HEK293 (cell line): ENCODE measurements around the gene NAV2.

Source experiments
- CTCF ChIA-PET: fragments of 350-600 bp; formaldehyde crosslinking; extraction: SDS; loops from one replicate; lab custom pipeline; 2021; ENCODE audit warnings: antibody characterized with exemption; lab: Yijun Ruan, JAX
- POLR2A ChIA-PET: fragments of 300-600 bp; formaldehyde crosslinking; extraction: SDS; loops from one replicate; lab custom pipeline; 2020; ENCODE audit warnings: antibody characterized with exemption, inconsistent platforms; lab: Yijun Ruan, JAX
- H3K27ac ChIP-seq: fragments of 200-500 bp; sonication (Bioruptor generic); 2 replicates; pipeline ENCODE4 v1.5.1; 2014; ENCODE audit warnings: low read depth, low read length, control low read depth, inconsistent platforms; ENCODE audit errors: extremely low read depth
- H3K36me3 ChIP-seq, 2 experiments: fragments of 200-500 bp in 1 of 2; sonication (Bioruptor generic) in 1 of 2; 1 replicate in 1 of 2; 2 replicates in 1 of 2; pipeline ENCODE4 v1.5.1; 2014 to 2017; ENCODE audit warnings: inconsistent platforms in 2 of 2, low read length in 2 of 2; ENCODE audit not compliant: control insufficient read depth in 2 of 2, insufficient read depth in 1 of 2
- H3K4me1 ChIP-seq: fragments of 200-500 bp; sonication (Bioruptor generic); 2 replicates; pipeline ENCODE4 v1.5.1; 2014; ENCODE audit warnings: mild to moderate bottlenecking, low read length, inconsistent platforms; ENCODE audit not compliant: control insufficient read depth, insufficient read depth
- H3K4me3 ChIP-seq: 2 replicates; pipeline ENCODE4 v1.5.1; 2011; ENCODE audit warnings: low read depth, mild to moderate bottlenecking, control low read depth, low read length, moderate library complexity
- H3K9me3 ChIP-seq: fragments of 200-500 bp; sonication (Bioruptor generic); 2 replicates; pipeline ENCODE4 v1.5.1; 2014; ENCODE audit warnings: low read depth, low read length, inconsistent platforms; ENCODE audit not compliant: control insufficient read depth, insufficient read depth
- GLIS1 ChIP-seq: fragments of 450-650 bp; formaldehyde crosslinking; IDR thresholded peaks from 2 replicates; pipeline ENCODE4 v1.5.1; 2016; ENCODE audit warnings: missing biosample characterization, missing genetic modification characterization
- HOXA7 ChIP-seq: sonication (generic); formaldehyde crosslinking; IDR thresholded peaks from 2 replicates; pipeline ENCODE4 v1.8.1; 2022; ENCODE audit warnings: missing genetic modification reagents, borderline replicate concordance
- OSR2 ChIP-seq: fragments of 450-650 bp; formaldehyde crosslinking; IDR thresholded peaks from 2 replicates; pipeline ENCODE4 v1.5.1; 2016; ENCODE audit warnings: missing biosample characterization, missing genetic modification characterization
- SALL2 ChIP-seq: fragments of 450-650 bp; formaldehyde crosslinking; IDR thresholded peaks from 2 replicates; pipeline ENCODE4 v1.5.0; 2017; ENCODE audit warnings: missing biosample characterization, mild to moderate bottlenecking, missing genetic modification characterization, borderline replicate concordance
- ZFP37 ChIP-seq: fragments of 450-650 bp; formaldehyde crosslinking; IDR thresholded peaks from 2 replicates; pipeline ENCODE4 v1.5.1; 2016; ENCODE audit warnings: missing biosample characterization, missing genetic modification characterization
- ZNF121 ChIP-seq: fragments of 450-650 bp; formaldehyde crosslinking; IDR thresholded peaks from 2 replicates; pipeline ENCODE4 v1.5.1; 2016; ENCODE audit warnings: missing biosample characterization, missing genetic modification characterization
- ZNF211 ChIP-seq: fragments of 450-650 bp; formaldehyde crosslinking; IDR thresholded peaks from 2 replicates; pipeline ENCODE4 v1.5.1; 2016; ENCODE audit warnings: low read depth, missing biosample characterization, missing genetic modification characterization
- ZNF274 ChIP-seq, 2 experiments: fragments of 200-500 bp in 1 of 2; fragments of 450-650 bp in 1 of 2; sonication (Bioruptor generic) in 1 of 2; formaldehyde crosslinking in 1 of 2; IDR thresholded peaks; 2 replicates each; pipeline versions ENCODE4 v1.5.1 to v1.6.1; 2014 to 2016; ENCODE audit warnings: borderline replicate concordance in 1 of 2, inconsistent platforms in 1 of 2, low read length in 1 of 2, missing biosample characterization in 1 of 2, missing genetic modification characterization in 1 of 2
- ZNF37A ChIP-seq: fragments of 450-650 bp; IDR thresholded peaks from 2 replicates; pipeline ENCODE4 v1.5.1; 2018; ENCODE audit warnings: missing biosample characterization, missing genetic modification characterization
- ZNF510 ChIP-seq: fragments of 450-650 bp; formaldehyde crosslinking; IDR thresholded peaks from 2 replicates; pipeline ENCODE4 v1.5.1; 2018; ENCODE audit warnings: mild to moderate bottlenecking, missing genetic modification characterization, missing biosample characterization; ENCODE audit not compliant: insufficient replicate concordance
- ZNF514 ChIP-seq: fragments of 450-650 bp; formaldehyde crosslinking; IDR thresholded peaks from 2 replicates; pipeline ENCODE4 v1.5.1; 2016; ENCODE audit warnings: missing biosample characterization, missing genetic modification characterization
- ZNF624 ChIP-seq: fragments of 450-650 bp; formaldehyde crosslinking; IDR thresholded peaks from 2 replicates; pipeline ENCODE4 v1.5.1; 2017; ENCODE audit warnings: missing biosample characterization, missing genetic modification characterization
- ZNF626 ChIP-seq: fragments of 450-650 bp; sonication (Bioruptor Pico); formaldehyde crosslinking; IDR thresholded peaks from 2 replicates; pipeline ENCODE4 v1.5.1; 2018; ENCODE audit warnings: missing biosample characterization, missing genetic modification characterization, inconsistent platforms
- ZNF76 ChIP-seq: fragments of 450-650 bp; formaldehyde crosslinking; IDR thresholded peaks from 2 replicates; pipeline ENCODE4; 2016; ENCODE audit warnings: low read depth, missing biosample characterization, missing genetic modification characterization, borderline replicate concordance
- ZSCAN30 ChIP-seq: fragments of 450-650 bp; IDR thresholded peaks from 2 replicates; pipeline ENCODE4 v1.5.1; 2018; ENCODE audit warnings: missing biosample characterization, mild to moderate bottlenecking, missing genetic modification characterization, moderate library complexity
- TF ChIP-seq, protein P1 (sequence below): fragments of 450-650 bp; formaldehyde crosslinking; IDR thresholded peaks from 2 replicates; pipeline ENCODE4 v1.5.1; 2016; ENCODE audit warnings: missing biosample characterization, missing genetic modification characterization, low read depth
- TF ChIP-seq, protein P2 (sequence below): fragments of 450-650 bp; formaldehyde crosslinking; IDR thresholded peaks from 2 replicates; pipeline ENCODE4 v1.5.1; 2017; ENCODE audit warnings: missing biosample characterization, missing genetic modification characterization
- TF ChIP-seq, protein P3 (sequence below): fragments of 450-650 bp; formaldehyde crosslinking; IDR thresholded peaks from 2 replicates; pipeline ENCODE4 v1.5.1; 2016; ENCODE audit warnings: missing biosample characterization, missing genetic modification characterization
- TF ChIP-seq, protein P4 (sequence below): fragments of 450-650 bp; formaldehyde crosslinking; IDR thresholded peaks from 2 replicates; pipeline ENCODE4 v1.5.1; 2016; ENCODE audit warnings: missing biosample characterization, missing genetic modification characterization, borderline replicate concordance
- TF ChIP-seq, protein P5 (sequence below): fragments of 450-650 bp; formaldehyde crosslinking; conservative IDR thresholded peaks from 2 replicates; pipeline ENCODE4 v1.5.1; 2016; ENCODE audit warnings: low read depth, missing biosample characterization, missing genetic modification characterization

Gene NAV2

DNA sequence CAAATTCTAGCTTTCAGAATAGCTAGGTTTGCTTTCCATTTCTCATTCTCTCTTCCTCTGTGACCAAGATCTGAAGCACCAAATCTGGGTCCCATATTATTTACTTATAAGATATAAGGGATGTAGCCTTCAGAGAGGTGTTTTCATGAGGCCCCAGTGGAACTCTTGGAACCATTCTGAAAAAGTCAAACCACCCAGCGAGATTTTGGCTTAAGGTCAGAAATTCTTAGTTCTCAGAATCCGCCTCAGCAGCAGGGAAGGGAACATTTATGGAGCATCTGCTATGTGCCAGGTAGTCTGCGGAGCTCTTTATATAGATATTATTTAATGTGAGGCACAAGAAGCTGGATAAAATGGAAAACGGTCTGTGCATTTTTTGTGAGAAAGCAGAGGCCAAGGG is 6.3 kb downstream of the NAV2 start:
- Histone ChIP-seq H3K9me3 (no peaks in the 10 kb centered on the region), H3K27ac (no peak overlapping the region), H3K36me3 (no peaks in the 10 kb centered on the region)
- TF ChIP-seq HOXA7 (CRISPR knock-in tag), result no peak
- TF ChIP-seq GLIS1 (tag by site-specific recombination), result no peak
- TF ChIP-seq, protein P1, sequence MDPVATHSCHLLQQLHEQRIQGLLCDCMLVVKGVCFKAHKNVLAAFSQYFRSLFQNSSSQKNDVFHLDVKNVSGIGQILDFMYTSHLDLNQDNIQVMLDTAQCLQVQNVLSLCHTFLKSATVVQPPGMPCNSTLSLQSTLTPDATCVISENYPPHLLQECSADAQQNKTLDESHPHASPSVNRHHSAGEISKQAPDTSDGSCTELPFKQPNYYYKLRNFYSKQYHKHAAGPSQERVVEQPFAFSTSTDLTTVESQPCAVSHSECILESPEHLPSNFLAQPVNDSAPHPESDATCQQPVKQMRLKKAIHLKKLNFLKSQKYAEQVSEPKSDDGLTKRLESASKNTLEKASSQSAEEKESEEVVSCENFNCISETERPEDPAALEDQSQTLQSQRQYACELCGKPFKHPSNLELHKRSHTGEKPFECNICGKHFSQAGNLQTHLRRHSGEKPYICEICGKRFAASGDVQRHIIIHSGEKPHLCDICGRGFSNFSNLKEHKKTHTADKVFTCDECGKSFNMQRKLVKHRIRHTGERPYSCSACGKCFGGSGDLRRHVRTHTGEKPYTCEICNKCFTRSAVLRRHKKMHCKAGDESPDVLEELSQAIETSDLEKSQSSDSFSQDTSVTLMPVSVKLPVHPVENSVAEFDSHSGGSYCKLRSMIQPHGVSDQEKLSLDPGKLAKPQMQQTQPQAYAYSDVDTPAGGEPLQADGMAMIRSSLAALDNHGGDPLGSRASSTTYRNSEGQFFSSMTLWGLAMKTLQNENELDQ, result no peak
- TF ChIP-seq, protein P2, sequence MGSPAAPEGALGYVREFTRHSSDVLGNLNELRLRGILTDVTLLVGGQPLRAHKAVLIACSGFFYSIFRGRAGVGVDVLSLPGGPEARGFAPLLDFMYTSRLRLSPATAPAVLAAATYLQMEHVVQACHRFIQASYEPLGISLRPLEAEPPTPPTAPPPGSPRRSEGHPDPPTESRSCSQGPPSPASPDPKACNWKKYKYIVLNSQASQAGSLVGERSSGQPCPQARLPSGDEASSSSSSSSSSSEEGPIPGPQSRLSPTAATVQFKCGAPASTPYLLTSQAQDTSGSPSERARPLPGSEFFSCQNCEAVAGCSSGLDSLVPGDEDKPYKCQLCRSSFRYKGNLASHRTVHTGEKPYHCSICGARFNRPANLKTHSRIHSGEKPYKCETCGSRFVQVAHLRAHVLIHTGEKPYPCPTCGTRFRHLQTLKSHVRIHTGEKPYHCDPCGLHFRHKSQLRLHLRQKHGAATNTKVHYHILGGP, result no peak
- no peak for TF ChIP-seq ZNF76 (tag by site-specific recombination)
- TF ChIP-seq SALL2, result no peak
- TF ChIP-seq, protein P3, sequence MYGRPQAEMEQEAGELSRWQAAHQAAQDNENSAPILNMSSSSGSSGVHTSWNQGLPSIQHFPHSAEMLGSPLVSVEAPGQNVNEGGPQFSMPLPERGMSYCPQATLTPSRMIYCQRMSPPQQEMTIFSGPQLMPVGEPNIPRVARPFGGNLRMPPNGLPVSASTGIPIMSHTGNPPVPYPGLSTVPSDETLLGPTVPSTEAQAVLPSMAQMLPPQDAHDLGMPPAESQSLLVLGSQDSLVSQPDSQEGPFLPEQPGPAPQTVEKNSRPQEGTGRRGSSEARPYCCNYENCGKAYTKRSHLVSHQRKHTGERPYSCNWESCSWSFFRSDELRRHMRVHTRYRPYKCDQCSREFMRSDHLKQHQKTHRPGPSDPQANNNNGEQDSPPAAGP (tag by site-specific recombination), result no peak
- TF ChIP-seq ZNF626, result no peak
- no peak for TF ChIP-seq ZNF121 (tag by site-specific recombination)
- TF ChIP-seq, protein P4, sequence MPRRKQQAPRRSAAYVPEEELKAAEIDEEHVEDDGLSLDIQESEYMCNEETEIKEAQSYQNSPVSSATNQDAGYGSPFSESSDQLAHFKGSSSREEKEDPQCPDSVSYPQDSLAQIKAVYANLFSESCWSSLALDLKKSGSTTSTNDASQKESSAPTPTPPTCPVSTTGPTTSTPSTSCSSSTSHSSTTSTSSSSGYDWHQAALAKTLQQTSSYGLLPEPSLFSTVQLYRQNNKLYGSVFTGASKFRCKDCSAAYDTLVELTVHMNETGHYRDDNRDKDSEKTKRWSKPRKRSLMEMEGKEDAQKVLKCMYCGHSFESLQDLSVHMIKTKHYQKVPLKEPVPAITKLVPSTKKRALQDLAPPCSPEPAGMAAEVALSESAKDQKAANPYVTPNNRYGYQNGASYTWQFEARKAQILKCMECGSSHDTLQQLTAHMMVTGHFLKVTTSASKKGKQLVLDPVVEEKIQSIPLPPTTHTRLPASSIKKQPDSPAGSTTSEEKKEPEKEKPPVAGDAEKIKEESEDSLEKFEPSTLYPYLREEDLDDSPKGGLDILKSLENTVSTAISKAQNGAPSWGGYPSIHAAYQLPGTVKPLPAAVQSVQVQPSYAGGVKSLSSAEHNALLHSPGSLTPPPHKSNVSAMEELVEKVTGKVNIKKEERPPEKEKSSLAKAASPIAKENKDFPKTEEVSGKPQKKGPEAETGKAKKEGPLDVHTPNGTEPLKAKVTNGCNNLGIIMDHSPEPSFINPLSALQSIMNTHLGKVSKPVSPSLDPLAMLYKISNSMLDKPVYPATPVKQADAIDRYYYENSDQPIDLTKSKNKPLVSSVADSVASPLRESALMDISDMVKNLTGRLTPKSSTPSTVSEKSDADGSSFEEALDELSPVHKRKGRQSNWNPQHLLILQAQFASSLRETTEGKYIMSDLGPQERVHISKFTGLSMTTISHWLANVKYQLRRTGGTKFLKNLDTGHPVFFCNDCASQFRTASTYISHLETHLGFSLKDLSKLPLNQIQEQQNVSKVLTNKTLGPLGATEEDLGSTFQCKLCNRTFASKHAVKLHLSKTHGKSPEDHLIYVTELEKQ (tag by site-specific recombination), result no peak
- TF ChIP-seq, all 188 proteins: peak for 0
- CTCF ChIA-PET, result interaction anchor here (0.6 to 1.7 kb wide), 4 partner anchors 14 to 91 kb away, joined by 3 to 7 read pairs (median 4); no protein-coding TSS in a partner anchor
- Histone ChIP-seq H3K4me1 (no peaks in the 10 kb centered on the region), H3K4me3 (no peak overlapping the region)
- POLR2A ChIA-PET, result no interaction called here

DNA sequence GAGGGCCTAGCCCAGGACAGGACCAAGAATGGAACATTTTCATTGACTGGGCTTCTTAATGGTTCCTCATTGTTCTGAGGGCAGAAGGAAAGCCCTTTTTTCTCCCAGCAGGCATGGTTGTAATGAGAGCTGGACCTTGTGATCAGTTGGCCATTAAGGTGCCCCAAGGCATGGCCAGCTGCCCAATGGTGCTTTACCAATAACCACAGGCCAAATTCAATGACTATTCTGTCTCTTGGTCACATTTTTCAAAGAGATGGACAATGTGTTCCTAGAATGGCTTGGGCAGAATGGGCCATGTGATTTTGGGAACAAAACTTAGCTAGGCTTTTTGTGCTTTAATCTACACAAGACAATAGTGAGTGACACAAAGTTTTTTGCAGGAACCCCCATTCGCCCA is 7.3 kb downstream of the NAV2 start:
- ChIA-PET CTCF (interaction anchor here (0.6 to 1.7 kb wide), 6 partner anchors 9 to 184 kb away, joined by 3 to 7 read pairs (median 4); no protein-coding TSS in a partner anchor), POLR2A (no interaction called here)
- Histone ChIP-seq H3K36me3 (no peaks in the 10 kb centered on the region), H3K27ac (no peak overlapping the region), H3K4me3 (no peak overlapping the region), H3K9me3 (no peaks in the 10 kb centered on the region), H3K4me1 (no peaks in the 10 kb centered on the region)
- TF ChIP-seq ZNF624 (tag by site-specific recombination) (no peak), OSR2 (tag by site-specific recombination) (no peak), ZNF274 (IDR thresholded peaks at IDR 0.05; ENCODE audit: low read length) (no peak), ZNF274 (tag by site-specific recombination; IDR thresholded peaks at IDR 0.05; ENCODE audit: borderline replicate concordance) (no peak), ZFP37 (tag by site-specific recombination) (no peak), ZNF514 (tag by site-specific recombination) (no peak), ZSCAN30 (tag by site-specific recombination) (no peak), ZNF37A (no peak), ZNF211 (tag by site-specific recombination) (no peak), ZNF510 (tag by site-specific recombination) (no peak)
- TF ChIP-seq, protein P3 (tag by site-specific recombination), result no peak
- TF ChIP-seq, protein P5, sequence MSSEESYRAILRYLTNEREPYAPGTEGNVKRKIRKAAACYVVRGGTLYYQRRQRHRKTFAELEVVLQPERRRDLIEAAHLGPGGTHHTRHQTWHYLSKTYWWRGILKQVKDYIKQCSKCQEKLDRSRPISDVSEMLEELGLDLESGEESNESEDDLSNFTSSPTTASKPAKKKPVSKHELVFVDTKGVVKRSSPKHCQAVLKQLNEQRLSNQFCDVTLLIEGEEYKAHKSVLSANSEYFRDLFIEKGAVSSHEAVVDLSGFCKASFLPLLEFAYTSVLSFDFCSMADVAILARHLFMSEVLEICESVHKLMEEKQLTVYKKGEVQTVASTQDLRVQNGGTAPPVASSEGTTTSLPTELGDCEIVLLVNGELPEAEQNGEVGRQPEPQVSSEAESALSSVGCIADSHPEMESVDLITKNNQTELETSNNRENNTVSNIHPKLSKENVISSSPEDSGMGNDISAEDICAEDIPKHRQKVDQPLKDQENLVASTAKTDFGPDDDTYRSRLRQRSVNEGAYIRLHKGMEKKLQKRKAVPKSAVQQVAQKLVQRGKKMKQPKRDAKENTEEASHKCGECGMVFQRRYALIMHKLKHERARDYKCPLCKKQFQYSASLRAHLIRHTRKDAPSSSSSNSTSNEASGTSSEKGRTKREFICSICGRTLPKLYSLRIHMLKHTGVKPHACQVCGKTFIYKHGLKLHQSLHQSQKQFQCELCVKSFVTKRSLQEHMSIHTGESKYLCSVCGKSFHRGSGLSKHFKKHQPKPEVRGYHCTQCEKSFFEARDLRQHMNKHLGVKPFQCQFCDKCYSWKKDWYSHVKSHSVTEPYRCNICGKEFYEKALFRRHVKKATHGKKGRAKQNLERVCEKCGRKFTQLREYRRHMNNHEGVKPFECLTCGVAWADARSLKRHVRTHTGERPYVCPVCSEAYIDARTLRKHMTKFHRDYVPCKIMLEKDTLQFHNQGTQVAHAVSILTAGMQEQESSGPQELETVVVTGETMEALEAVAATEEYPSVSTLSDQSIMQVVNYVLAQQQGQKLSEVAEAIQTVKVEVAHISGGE (tag by site-specific recombination), result no peak
